DND-41 (cell line): ENCODE data around the gene UBXN10.

Experiments
- CTCF ChIP-seq: IDR thresholded peaks from 2 replicates; pipeline ENCODE4 v1.5.1; 2012; ENCODE audit warnings: borderline replicate concordance, low read length, moderate library complexity, mild to moderate bottlenecking; ENCODE audit not compliant: poor library complexity, severe bottlenecking; ENCODE audit errors: extremely low read depth
- EZH2 ChIP-seq: IDR thresholded peaks from 3 replicates; pipeline ENCODE4 v1.6.1; 2012; ENCODE audit warnings: borderline replicate concordance, low read depth, mild to moderate bottlenecking, moderate library complexity, low read length, inconsistent platforms; ENCODE audit not compliant: severe bottlenecking

- TF ChIP-seq CTCF (no peak), EZH2 (no peak)
Observed at GRCh38 chr1:20234788-20235535, 49.1 kb downstream of the UBXN10 start.
